GM18517 (cell line): Measurements from ENCODE around the gene RAB36.

Experiments
- ATAC-seq: cut with Tn5 transposase; IDR thresholded peaks from one replicate; pipeline ENCODE4 v1.9.1; 2021; ENCODE audit warnings: mild to moderate bottlenecking, moderate library complexity; ENCODE audit not compliant: unreplicated experiment

Gene RAB36

DNA sequence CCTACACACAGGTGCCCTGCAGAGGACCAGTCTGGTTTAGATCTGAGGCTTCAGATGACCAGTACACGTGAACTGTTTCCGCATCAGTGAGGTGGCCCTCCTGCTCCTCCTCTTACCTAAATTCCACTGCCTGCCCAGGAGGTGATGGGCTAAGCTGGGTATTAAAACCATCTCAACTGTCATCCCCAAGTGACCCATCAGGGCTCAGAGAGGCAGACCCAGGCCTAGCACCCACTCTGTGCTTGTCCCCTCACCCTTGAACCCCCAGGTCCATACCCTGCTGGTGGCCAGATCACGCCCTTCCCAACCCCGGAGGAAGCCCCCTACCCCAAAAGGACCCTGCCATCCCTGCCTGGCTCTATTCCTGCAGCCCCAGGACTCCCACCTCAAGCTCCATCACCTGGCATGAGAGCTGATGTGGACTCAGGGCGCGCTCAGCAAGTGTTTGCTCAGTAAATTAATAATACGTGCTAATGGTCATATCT, 24.8 kb upstream of the RAB36 start:
- no peak for ATAC-seq

- ATAC-seq, result no peak
Observed at GRCh38 chr22:23121000-23121421, 24.3 kb upstream of the RAB36 start.

GRCh38 chr22:23121424-23121823, 23.9 kb upstream of the RAB36 start:
- ATAC-seq, result no peak

- ATAC-seq, result no peak
Observed at GRCh38 chr22:23122216-23122957, 22.9 kb upstream of the RAB36 start.

DNA sequence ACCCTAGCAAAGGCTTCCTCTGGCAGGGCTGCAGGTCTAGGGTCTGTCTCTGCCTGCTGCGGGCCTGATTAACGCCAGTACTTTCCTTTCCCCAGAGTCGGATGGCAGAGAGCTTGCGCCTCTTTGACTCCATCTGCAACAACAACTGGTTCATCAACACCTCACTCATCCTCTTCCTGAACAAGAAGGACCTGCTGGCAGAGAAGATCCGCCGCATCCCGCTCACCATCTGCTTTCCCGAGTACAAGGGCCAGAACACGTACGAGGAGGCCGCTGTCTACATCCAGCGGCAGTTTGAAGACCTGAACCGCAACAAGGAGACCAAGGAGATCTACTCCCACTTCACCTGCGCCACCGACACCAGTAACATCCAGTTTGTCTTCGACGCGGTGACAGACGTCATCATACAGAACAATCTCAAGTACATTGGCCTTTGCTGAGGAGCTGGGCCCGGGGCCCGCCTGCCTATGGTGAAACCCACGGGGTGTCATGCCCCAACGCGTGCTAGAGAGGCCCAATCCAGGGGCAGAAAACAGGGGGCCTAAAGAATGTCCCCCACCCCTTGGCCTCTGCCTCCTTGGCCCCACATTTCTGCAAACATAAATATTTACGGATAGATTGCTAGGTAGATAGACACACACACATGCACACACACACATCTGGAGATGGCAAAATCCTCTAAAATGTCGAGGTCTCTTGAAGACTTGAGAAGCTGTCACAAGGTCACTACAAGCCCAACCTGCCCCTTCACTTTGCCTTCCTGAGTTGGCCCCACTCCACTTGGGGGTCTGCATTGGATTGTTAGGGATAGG, 22.1 kb upstream of the RAB36 start:
- ATAC-seq, result no peak

DNA sequence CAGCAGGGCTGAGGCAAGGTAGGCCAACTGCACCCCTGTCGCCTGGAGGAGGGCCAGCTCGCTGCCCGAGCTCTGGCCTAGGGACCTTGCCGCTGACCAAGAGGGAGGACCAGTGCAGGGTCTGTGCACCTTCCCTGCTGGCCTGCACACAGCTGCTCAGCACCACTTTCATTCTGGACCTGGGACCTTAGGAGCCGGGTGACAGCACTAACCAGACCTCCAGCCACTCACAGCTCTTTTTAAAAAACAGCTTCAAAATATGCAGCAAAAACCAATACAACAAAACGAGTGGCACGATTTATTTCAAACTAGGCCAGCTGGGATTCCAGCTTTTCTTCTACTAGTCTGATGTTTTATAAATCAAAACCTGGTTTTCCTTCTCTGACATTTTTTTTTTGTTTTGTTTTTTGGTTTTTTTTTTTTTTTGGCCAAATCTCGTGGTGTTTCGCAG, 21.4 kb upstream of the RAB36 start:
- ATAC-seq, result no peak

- no peak for ATAC-seq
Observed at GRCh38 chr22:23124611-23125511, 20.4 kb upstream of the RAB36 start.

GRCh38 chr22:23125512-23126103, 19.7 kb upstream of the RAB36 start:
- ATAC-seq, result no peak

- ATAC-seq, result no peak
Observed at GRCh38 chr22:23126165-23127054, 18.9 kb upstream of the RAB36 start.

DNA sequence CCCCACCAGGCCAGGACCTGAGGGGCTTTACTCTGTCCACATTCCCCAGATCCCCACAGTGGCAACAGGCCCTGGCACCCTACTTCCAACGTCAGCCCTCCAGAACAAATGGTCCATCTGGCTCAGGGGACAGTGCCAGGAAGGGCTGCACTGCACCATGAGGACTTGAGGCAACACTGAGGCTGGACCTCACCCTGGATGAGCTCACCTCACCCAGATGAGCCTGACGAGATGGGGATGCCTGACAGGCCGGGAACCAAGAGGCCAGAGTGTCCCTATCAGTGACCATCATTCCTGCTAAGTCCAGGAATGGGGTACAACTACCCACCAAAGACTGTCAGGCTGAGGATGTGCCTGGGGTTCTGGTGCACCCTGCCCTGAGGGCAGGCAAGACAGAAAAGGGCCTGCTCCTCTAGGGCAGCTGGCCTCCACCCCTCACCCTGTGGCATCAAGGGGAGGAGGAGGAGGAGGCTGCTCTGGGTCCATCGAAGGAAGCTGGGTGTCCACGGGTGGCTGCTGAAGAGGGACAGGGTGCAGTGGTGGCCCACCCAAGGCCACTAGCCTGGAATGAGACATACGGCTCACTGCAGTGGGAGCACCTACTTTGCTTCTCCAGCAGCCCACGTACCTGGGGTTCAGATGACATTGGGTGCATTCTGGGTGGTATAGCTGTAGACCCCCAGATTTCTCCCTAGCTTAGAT, 18.1 kb upstream of the RAB36 start:
- ATAC-seq, result no peak

GRCh38 chr22:23127788-23128187, 17.5 kb upstream of the RAB36 start:
- no peak for ATAC-seq

DNA sequence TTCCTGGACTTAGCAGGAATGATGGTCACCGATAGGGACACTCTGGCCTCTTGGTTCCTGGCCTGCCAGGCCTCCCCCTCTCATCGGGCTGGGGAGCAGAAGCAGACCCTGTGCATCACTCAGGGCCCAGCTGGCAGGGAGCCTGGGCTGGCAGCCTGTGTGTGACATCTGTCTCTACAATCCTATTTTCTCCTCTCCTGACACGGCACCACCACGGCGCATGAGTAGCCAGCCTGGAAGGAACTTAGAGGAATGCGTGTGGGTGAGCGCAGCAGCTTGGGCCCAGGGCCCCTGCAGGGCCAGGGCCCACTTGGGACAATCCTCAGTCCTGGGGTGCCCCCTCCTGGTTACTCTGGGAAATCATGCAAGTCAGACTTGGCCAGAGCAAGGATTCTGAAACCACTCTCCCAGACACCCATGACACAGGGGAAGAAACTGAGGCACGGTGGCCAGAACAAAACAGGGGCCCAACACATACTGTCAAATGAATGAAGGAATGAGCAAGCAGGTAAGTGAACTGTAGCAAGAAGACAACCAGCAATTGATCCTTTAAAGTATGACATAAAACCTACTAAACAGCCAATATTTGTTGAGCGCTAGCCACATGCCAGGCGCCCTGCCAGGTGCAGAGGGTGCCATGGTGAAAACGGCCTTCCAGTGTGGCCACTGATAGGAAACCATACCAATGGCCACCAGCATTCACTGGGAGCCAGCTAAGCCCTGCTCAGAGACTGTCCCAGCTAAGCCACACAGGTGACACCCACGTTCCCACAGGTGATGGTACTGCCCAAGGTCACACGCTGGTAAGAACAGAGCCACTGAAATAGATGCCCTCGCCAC, 16.8 kb upstream of the RAB36 start:
- ATAC-seq, result no peak

DNA sequence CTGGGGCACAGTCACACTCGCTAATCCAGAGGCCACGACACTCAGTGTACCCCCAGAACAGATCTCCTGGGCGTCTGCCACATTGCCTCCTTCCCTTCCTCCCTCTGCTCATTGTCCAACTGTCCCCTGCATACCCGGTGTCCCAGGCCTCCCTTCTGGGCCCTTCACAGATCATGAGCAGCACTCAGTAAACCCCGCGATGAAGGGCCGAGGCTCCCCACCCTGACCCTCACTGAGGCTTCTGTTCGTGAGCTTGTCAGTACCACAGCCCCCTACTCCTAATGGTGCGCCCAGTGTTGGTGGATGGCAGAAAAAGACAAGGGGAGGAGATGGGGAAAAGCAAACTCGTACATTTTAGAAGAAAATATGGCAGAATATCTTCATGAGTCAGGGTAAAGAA, 16.1 kb upstream of the RAB36 start:
- no peak for ATAC-seq

- no peak for ATAC-seq
Observed at GRCh38 chr22:23130697-23131096, 14.6 kb upstream of the RAB36 start.

GRCh38 chr22:23131931-23132330, 13.3 kb upstream of the RAB36 start:
- ATAC-seq, result no peak

- no peak for ATAC-seq
Observed at GRCh38 chr22:23132376-23133091, 12.7 kb upstream of the RAB36 start.

GRCh38 chr22:23133922-23134321, 11.4 kb upstream of the RAB36 start:
- no peak for ATAC-seq
